Suprapubic skin (tissue), 4 donors: ENCODE results near the gene IFI27L2. TPM values are rescaled to one million over a fixed set of nuclear protein-coding genes. Genes with fewer than 3 reads are reported as not detected.
A peak's percentile ranks its signal among the peaks of the same experiment; 100 is the strongest.

Experiments used
- DNase-seq, 2 donors: peaks; one replicate each; pipeline ENCODE4 v3.0.0-alpha.2; 2019; ENCODE audit warnings: low spot score in 2 of 2
- H3K27ac ChIP-seq: fragments of 200-600 bp; sonication (generic); one replicate; pipeline ENCODE4 v1.5.1; 2019
- H3K27me3 ChIP-seq: fragments of 200-600 bp; sonication (generic); one replicate; pipeline ENCODE4 v1.5.1; 2019
- H3K36me3 ChIP-seq: fragments of 200-600 bp; sonication (generic); one replicate; pipeline ENCODE4 v1.5.1; 2019
- H3K4me1 ChIP-seq: fragments of 200-600 bp; sonication (generic); one replicate; pipeline ENCODE4 v1.5.1; 2019
- H3K4me3 ChIP-seq: fragments of 200-600 bp; sonication (generic); one replicate; pipeline ENCODE4 v1.5.1; 2019; ENCODE audit warnings: mild to moderate bottlenecking
- H3K9me3 ChIP-seq: fragments of 200-600 bp; sonication (generic); one replicate; pipeline ENCODE4 v1.5.1; 2019
- EP300 ChIP-seq: sonication (generic); formaldehyde crosslinking; IDR thresholded peaks from one replicate; pipeline ENCODE4 v1.6.1; 2017; ENCODE audit warnings: antibody characterized with exemption
- POLR2A ChIP-seq, 2 donors: fragments of 450-650 bp; IDR thresholded peaks; one replicate each; pipeline ENCODE4 v1.6.1; 2017; ENCODE audit warnings: antibody characterized with exemption in 2 of 2, mild to moderate bottlenecking in 2 of 2, moderate library complexity in 2 of 2
- POLR2AphosphoS5 ChIP-seq, 3 donors: sonication (generic); formaldehyde crosslinking; IDR thresholded peaks; one replicate each; pipeline ENCODE4 v1.6.1; 2017; ENCODE audit warnings: antibody characterized with exemption in 3 of 3
- WGBS: methylation state at CpG from one replicate; pipeline ENCODE4 v1.1.5; 2018; 5-methylcytosine and 5-hydroxymethylcytosine counted together
- total RNA-seq, 4 donors: library from RNA; depleted of rRNA; stranded (reverse); fragments of >200 nt; gene quantifications; one replicate each; pipeline ENCODE4 v1.1.0, GENCODE V29; 2016
- TF ChIP-seq, protein P1 (sequence below), 2 donors: fragments of 200-600 bp in 1 of 2; fragments of 450-650 bp in 1 of 2; sonication (generic) in 1 of 2; IDR thresholded peaks; one replicate each; pipeline ENCODE4 v1.5.1; 2016 to 2019; ENCODE audit warnings: antibody characterized with exemption in 2 of 2, mild to moderate bottlenecking in 1 of 2, moderate library complexity in 1 of 2

The IFI27L2 gene
- total RNA-seq, 4 donors from 2014 or later = 29.9 to 87.6 (median 61.1) TPM

GRCh38 chr14:94110552-94111181, 18.7 kb downstream of the IFI27L2 start, which contains the start of gene IFI27:
Gene IFI27 (plus strand): TSS chr14:94110736.
- H3K9me3 ChIP-seq = no peaks in the 10 kb centered on the region
- peaks cover 51% of the 10 kb centered on the region for H3K4me1 ChIP-seq
- DNase-seq = peak in 1 of 2 donors; percentile 75
- TF ChIP-seq POLR2AphosphoS5 (IDR thresholded peaks at IDR 0.05) = no peak
- TF ChIP-seq POLR2A (IDR thresholded peaks at IDR 0.05) = peak in 1 of 2 donors; percentile 62
- TF ChIP-seq, protein P1, sequence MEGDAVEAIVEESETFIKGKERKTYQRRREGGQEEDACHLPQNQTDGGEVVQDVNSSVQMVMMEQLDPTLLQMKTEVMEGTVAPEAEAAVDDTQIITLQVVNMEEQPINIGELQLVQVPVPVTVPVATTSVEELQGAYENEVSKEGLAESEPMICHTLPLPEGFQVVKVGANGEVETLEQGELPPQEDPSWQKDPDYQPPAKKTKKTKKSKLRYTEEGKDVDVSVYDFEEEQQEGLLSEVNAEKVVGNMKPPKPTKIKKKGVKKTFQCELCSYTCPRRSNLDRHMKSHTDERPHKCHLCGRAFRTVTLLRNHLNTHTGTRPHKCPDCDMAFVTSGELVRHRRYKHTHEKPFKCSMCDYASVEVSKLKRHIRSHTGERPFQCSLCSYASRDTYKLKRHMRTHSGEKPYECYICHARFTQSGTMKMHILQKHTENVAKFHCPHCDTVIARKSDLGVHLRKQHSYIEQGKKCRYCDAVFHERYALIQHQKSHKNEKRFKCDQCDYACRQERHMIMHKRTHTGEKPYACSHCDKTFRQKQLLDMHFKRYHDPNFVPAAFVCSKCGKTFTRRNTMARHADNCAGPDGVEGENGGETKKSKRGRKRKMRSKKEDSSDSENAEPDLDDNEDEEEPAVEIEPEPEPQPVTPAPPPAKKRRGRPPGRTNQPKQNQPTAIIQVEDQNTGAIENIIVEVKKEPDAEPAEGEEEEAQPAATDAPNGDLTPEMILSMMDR (IDR thresholded peaks at IDR 0.05) = no peak
- no peak for TF ChIP-seq EP300
- peak within 1 kb of the TSS; percentile 54 for H3K27ac ChIP-seq
- no peaks in the 10 kb centered on the region for H3K36me3 ChIP-seq
- no peaks in the 10 kb centered on the region for H3K27me3 ChIP-seq
- H3K4me3 ChIP-seq = peak within 1 kb of the TSS; percentile 35
- WGBS = 50% methylated on average over 9 of the region's 14 CpGs

GRCh38 chr14:94109915-94110250, 19.5 kb downstream of the IFI27L2 start:
- Histone ChIP-seq H3K27ac (peak overlapping the region; percentile 54), H3K9me3 (no peaks in the 10 kb centered on the region), H3K4me1 (peaks cover 43% of the 10 kb centered on the region), H3K36me3 (no peaks in the 10 kb centered on the region), H3K27me3 (no peaks in the 10 kb centered on the region), H3K4me3 (no peak overlapping the region)
- WGBS = 88% methylated on average over 2 of the region's 2 CpGs
- DNase-seq = no peak
- TF ChIP-seq POLR2A (IDR thresholded peaks at IDR 0.05) (no peak), EP300 (no peak), POLR2AphosphoS5 (IDR thresholded peaks at IDR 0.05) (no peak)
- TF ChIP-seq, protein P1 (IDR thresholded peaks at IDR 0.05) = no peak

GRCh38 chr14:94104731-94105130, 24.7 kb downstream of the IFI27L2 start:
- H3K27me3 ChIP-seq = no peaks in the 10 kb centered on the region
- no peaks in the 10 kb centered on the region for H3K36me3 ChIP-seq
- H3K27ac ChIP-seq = no peak overlapping the region
- H3K4me3 ChIP-seq = no peak overlapping the region
- no peak for DNase-seq
- 63% methylated on average over 10 of the region's 10 CpGs for WGBS
- no peaks in the 10 kb centered on the region for H3K9me3 ChIP-seq
- H3K4me1 ChIP-seq = peaks cover 15% of the 10 kb centered on the region
- TF ChIP-seq POLR2A (IDR thresholded peaks at IDR 0.05) = no peak
- TF ChIP-seq, protein P1 (IDR thresholded peaks at IDR 0.05) = no peak
- no peak for TF ChIP-seq POLR2AphosphoS5 (IDR thresholded peaks at IDR 0.05)
- no peak for TF ChIP-seq EP300

- TF ChIP-seq, protein P1 (IDR thresholded peaks at IDR 0.05) = no peak
- TF ChIP-seq POLR2A (IDR thresholded peaks at IDR 0.05) = no peak
- no peak for TF ChIP-seq POLR2AphosphoS5 (IDR thresholded peaks at IDR 0.05)
- TF ChIP-seq EP300 = no peak
- 71% methylated on average over 7 of the region's 7 CpGs for WGBS
- peak in 1 of 2 donors; percentile 46 for DNase-seq
- Histone ChIP-seq H3K27ac (no peak overlapping the region), H3K27me3 (no peaks in the 10 kb centered on the region), H3K4me3 (no peak overlapping the region), H3K9me3 (no peaks in the 10 kb centered on the region), H3K36me3 (no peaks in the 10 kb centered on the region), H3K4me1 (peaks cover 5% of the 10 kb centered on the region)
These were observed 25.8 kb downstream of the IFI27L2 start for GRCh38 chr14:94103554-94104150.

GRCh38 chr14:94102768-94103482, 26.5 kb downstream of the IFI27L2 start:
- DNase-seq = no peak
- Histone ChIP-seq H3K9me3 (no peaks in the 10 kb centered on the region), H3K36me3 (no peaks in the 10 kb centered on the region), H3K4me1 (peaks cover 6% of the 10 kb centered on the region), H3K27ac (no peak overlapping the region), H3K27me3 (no peaks in the 10 kb centered on the region), H3K4me3 (no peak overlapping the region)
- TF ChIP-seq POLR2AphosphoS5 (IDR thresholded peaks at IDR 0.05) (no peak), POLR2A (IDR thresholded peaks at IDR 0.05) (no peak), EP300 (no peak)
- TF ChIP-seq, protein P1 (IDR thresholded peaks at IDR 0.05) = no peak
- 87% methylated on average over 8 of the region's 8 CpGs for WGBS
